ENCODE results near the gene PLD5.
"Not testable (repeated sequence)": the region's sequence is repeated elsewhere in the genome, so short reads cannot be mapped to it uniquely, and the experiment has no call there.

Gene PLD5

GRCh38 chr1:242062271-242062670, 462.2 kb downstream of the PLD5 start:
- TF ChIP-seq CTCF (conservative IDR thresholded peaks at IDR 0.05; ENCODE audit: low read length): no peak
- H3K4me3 ChIP-seq (ENCODE audit: low read length): no peak overlapping the region
- no peak for DNase-seq (ENCODE audit: low read depth)

GRCh38 chr1:242059976-242060375, 464.5 kb downstream of the PLD5 start:
- H3K4me3 ChIP-seq (ENCODE audit: low read length): no peak overlapping the region
- no peak for DNase-seq (ENCODE audit: low read depth)
- no peak for TF ChIP-seq CTCF (conservative IDR thresholded peaks at IDR 0.05; ENCODE audit: low read length)

- DNase-seq (ENCODE audit: low read depth); H3K4me3 ChIP-seq (ENCODE audit: low read length): not testable (repeated sequence)
Observed at GRCh38 chr1:242058582-242058981, 465.9 kb downstream of the PLD5 start.

- H3K4me3 ChIP-seq (ENCODE audit: low read length); DNase-seq (ENCODE audit: low read depth): not testable (repeated sequence)
Observed at GRCh38 chr1:242058181-242058580, 466.3 kb downstream of the PLD5 start.

GRCh38 chr1:242057745-242058115, 466.8 kb downstream of the PLD5 start:
- DNase-seq (ENCODE audit: low read depth): no peak
- TF ChIP-seq CTCF (conservative IDR thresholded peaks at IDR 0.05; ENCODE audit: low read length): no peak
- no peak overlapping the region for H3K4me3 ChIP-seq (ENCODE audit: low read length)

GRCh38 chr1:242056988-242057744, 467.3 kb downstream of the PLD5 start:
- no peak for DNase-seq (ENCODE audit: low read depth)
- no peak overlapping the region for H3K4me3 ChIP-seq (ENCODE audit: low read length)
- no peak for TF ChIP-seq CTCF (conservative IDR thresholded peaks at IDR 0.05; ENCODE audit: low read length)

- H3K4me3 ChIP-seq (ENCODE audit: low read length): no peak overlapping the region
- no peak for DNase-seq (ENCODE audit: low read depth)
- no peak for TF ChIP-seq CTCF (conservative IDR thresholded peaks at IDR 0.05; ENCODE audit: low read length)
Observed at GRCh38 chr1:242055749-242056320, 468.7 kb downstream of the PLD5 start.

GRCh38 chr1:242043165-242043564, 481.3 kb downstream of the PLD5 start:
- H3K4me3 ChIP-seq (ENCODE audit: low read length): no peak overlapping the region
- no peak for TF ChIP-seq CTCF (conservative IDR thresholded peaks at IDR 0.05; ENCODE audit: low read length)
- no peak for DNase-seq (ENCODE audit: low read depth)
